GM18505 (cell line): Measurements from ENCODE around the gene BTBD2.

Experiments used
- ATAC-seq: cut with Tn5 transposase; IDR thresholded peaks from one replicate; pipeline ENCODE4 v1.9.1; 2021; ENCODE audit not compliant: unreplicated experiment
- POLR2A ChIP-seq: IDR thresholded peaks from 4 replicates; pipeline ENCODE4 v1.6.1; 2011; ENCODE audit warnings: borderline replicate concordance; ENCODE audit not compliant: insufficient read depth, insufficient read length; ENCODE audit errors: extremely low read depth

Gene BTBD2

GRCh38 chr19:1986357-1987162 is 29.0 kb downstream of the BTBD2 start:
- ATAC-seq = no peak
- no peak for TF ChIP-seq POLR2A

GRCh38 chr19:1985588-1986356 is 29.7 kb downstream of the BTBD2 start:
- TF ChIP-seq POLR2A = no peak
- no peak for ATAC-seq

- TF ChIP-seq POLR2A = no peak
These were observed 31.2 kb downstream of the BTBD2 start for GRCh38 chr19:1984357-1984756.

GRCh38 chr19:1981253-1981652 is 34.3 kb downstream of the BTBD2 start:
- no peak for TF ChIP-seq POLR2A
- no peak for ATAC-seq

More at GRCh38 chr19:1984357-1984756, 31.2 kb downstream of the BTBD2 start:
- ATAC-seq = no peak

GRCh38 chr19:1980809-1981181 is 34.7 kb downstream of the BTBD2 start:
- ATAC-seq = no peak
- TF ChIP-seq POLR2A = no peak

- TF ChIP-seq POLR2A = no peak
- no peak for ATAC-seq
These were observed 35.3 kb downstream of the BTBD2 start for GRCh38 chr19:1980091-1980808.

- no peak for ATAC-seq
- TF ChIP-seq POLR2A = no peak
These were observed 35.9 kb downstream of the BTBD2 start for GRCh38 chr19:1979642-1980041.

GRCh38 chr19:1979017-1979416 is 36.5 kb downstream of the BTBD2 start:
- no peak for ATAC-seq
- TF ChIP-seq POLR2A = no peak

- ATAC-seq = no peak
- TF ChIP-seq POLR2A = no peak
These were observed 37.1 kb downstream of the BTBD2 start for GRCh38 chr19:1978346-1978894.

- ATAC-seq = no peak
- no peak for TF ChIP-seq POLR2A
These were observed 38.4 kb downstream of the BTBD2 start for GRCh38 chr19:1977120-1977519.

- no peak for ATAC-seq
- TF ChIP-seq POLR2A = no peak
These were observed 40.4 kb downstream of the BTBD2 start for GRCh38 chr19:1975162-1975480.

- no peak for ATAC-seq
- TF ChIP-seq POLR2A = no peak
These were observed 40.9 kb downstream of the BTBD2 start for GRCh38 chr19:1974381-1975161.
